Gastroesophageal sphincter (tissue), 3 donors: ENCODE results near the gene TBC1D13.

ENCODE experiments used
- POLR2A ChIP-seq, 2 donors: fragments of 450-650 bp; IDR thresholded peaks; one replicate each; pipeline ENCODE4 v1.6.1; 2017; ENCODE audit warnings: antibody characterized with exemption in 2 of 2, mild to moderate bottlenecking in 2 of 2, moderate library complexity in 1 of 2
- POLR2AphosphoS5 ChIP-seq: sonication (generic); formaldehyde crosslinking; IDR thresholded peaks from one replicate; pipeline ENCODE4 v1.6.1; 2017; ENCODE audit warnings: antibody characterized with exemption
- TF ChIP-seq, protein P1 (sequence below), 4 experiments: fragments of 200-600 bp in 2 of 4; fragments of 450-650 bp in 2 of 4; sonication (generic) in 1 of 4; IDR thresholded peaks; one replicate each; pipeline ENCODE4 v1.5.1; 2017 to 2019; ENCODE audit warnings: antibody characterized with exemption in 4 of 4, mild to moderate bottlenecking in 2 of 4, moderate library complexity in 2 of 4

DNA sequence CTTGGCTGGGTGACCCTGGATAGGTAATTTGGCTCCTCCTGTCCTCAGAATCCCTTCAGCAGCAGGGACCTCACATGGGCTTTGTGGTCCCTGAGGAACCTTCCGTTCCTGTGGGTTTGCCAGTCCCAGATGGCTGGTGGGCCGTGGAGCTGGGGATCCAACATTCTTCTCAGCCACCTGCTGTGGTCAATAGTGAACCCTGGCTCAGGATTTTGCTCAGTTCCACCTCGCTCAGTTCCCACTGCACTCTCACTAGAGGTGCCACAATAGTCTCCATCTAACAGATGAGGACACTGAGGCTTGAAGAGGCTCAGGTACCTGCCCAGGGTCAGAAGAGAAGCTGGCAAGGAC, 59.6 kb downstream of the TBC1D13 start:
- TF ChIP-seq, protein P1, sequence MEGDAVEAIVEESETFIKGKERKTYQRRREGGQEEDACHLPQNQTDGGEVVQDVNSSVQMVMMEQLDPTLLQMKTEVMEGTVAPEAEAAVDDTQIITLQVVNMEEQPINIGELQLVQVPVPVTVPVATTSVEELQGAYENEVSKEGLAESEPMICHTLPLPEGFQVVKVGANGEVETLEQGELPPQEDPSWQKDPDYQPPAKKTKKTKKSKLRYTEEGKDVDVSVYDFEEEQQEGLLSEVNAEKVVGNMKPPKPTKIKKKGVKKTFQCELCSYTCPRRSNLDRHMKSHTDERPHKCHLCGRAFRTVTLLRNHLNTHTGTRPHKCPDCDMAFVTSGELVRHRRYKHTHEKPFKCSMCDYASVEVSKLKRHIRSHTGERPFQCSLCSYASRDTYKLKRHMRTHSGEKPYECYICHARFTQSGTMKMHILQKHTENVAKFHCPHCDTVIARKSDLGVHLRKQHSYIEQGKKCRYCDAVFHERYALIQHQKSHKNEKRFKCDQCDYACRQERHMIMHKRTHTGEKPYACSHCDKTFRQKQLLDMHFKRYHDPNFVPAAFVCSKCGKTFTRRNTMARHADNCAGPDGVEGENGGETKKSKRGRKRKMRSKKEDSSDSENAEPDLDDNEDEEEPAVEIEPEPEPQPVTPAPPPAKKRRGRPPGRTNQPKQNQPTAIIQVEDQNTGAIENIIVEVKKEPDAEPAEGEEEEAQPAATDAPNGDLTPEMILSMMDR (IDR thresholded peaks at IDR 0.05) = no peak
- TF ChIP-seq POLR2A (IDR thresholded peaks at IDR 0.05) (no peak), POLR2AphosphoS5 (no peak)
